Left lobe of liver (tissue), 2 donors: ENCODE measurements around the gene CPHXL. TPM values are rescaled to one million over a fixed set of nuclear protein-coding genes. Genes with fewer than 3 reads are reported as not detected.

Source experiments
- ATAC-seq: fragments of 200-7000 bp; cut with Tn5 transposase; one replicate; pipeline ENCODE4 v1.9.1; 2020; ENCODE audit warnings: mild to moderate bottlenecking, moderate library complexity
- DNase-seq: peaks from one replicate; pipeline ENCODE4 v3.0.0-alpha.2; 2020; ENCODE audit warnings: low spot score
- total RNA-seq: library from RNA; stranded (reverse); gene quantifications from one replicate; pipeline ENCODE4 v1.2.1, GENCODE V29; 2021
- donor health status: DM: no; HTN: no; CAD: no; lungs with moderate emphysema.
- donor health status: DM: no; HTN: yes; CAD: no.

The CPHXL gene
- not detected for total RNA-seq

DNA sequence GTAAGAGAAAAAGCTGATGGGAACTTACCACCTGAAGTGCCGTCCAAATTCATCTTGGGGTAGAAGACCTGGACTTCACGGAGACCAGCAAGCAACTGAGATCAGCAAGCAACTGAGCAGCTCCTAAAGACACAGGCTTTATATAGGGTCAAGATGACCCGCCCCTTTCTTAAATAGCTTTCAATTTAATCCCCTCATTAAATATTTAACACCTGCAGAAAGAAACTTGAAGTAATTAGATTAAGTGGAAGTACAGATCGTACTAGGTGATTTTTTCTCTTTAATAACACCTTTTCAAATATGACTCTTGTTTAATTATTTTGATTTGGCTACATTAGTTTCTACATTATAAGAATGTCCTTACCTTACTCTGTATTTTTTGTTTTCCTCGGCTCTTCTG is at the start of gene CPHXL:
Gene CPHXL, minus strand, starts transcription at position 101 of the 400 bp plus-strand sequence. Its CDS starts 48 bp downstream, at position 53.
- ATAC-seq (no peak), DNase-seq (no peak)

DNA sequence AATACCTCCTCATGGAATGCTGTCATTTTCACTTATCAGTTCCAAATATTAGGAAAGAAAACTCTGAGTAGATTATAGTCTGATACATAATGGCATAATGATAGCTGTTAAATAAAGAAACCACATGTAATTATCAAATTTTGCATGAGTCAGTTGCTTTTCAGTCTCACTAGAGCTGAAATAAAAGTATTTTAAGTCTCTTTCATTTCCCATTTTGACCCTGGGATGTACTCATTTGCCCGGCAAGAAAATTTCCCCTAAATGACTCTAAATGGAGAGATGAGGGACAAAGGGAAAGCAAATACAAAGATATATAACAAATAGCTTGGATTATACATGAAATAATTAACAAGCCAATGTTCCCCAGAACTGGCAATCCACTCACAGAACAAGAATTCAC is 47.9 kb upstream of the CPHXL start:
- ATAC-seq (no peak), DNase-seq (no peak)

DNA sequence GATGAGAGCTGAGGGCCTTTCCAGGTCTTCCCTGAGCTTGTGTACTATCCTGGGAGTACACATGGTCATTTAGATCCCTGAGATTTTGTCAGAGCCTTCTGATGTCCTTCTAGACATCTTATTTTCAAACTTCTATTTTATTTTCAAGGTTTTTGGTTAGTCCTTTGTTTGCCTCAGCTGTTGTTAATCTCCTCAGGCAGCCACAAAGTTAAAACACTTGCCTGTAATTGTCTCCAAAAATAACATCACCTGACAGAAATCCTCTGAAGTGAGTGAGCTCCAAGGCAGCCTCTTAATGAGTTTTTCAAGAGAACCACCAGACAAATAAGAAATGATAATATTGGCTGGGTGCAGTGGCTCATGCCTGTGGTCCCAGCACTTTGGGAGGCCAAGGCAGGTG is 43.8 kb upstream of the CPHXL start:
- no peak for ATAC-seq

DNA sequence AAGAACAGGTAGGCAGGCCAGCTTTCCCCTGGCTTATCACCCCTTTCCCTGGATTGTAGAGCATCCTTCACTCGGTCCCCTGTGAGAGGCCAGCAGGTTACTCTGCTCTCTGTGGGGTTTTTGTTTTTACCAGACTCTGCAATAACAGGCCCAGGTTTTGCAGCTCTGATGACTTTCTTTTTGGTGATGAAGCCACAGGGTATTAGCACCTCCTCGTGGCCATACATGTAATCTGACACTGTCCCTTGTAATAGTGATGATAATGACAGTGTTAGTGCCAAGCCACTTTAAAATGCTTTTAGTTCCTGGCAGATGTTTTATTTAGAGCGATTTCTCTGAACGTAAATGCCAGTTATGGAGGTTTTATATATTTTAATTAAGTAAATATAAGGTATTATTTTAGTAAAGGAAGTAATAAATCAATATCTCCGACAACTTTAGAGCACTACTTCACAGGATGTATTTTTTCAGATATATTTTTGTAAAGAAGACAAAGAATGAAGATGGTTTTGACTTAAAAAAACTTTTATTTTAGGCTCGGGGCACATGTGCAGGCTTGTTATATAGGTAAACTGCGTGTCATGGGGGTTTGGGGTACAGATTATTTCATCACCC is 38.0 kb upstream of the CPHXL start:
- peak; percentile 48 for DNase-seq
- ATAC-seq = peak; percentile 97

More for the DNA sequence above, 43.8 kb upstream of the CPHXL start:
- no peak for DNase-seq

DNA sequence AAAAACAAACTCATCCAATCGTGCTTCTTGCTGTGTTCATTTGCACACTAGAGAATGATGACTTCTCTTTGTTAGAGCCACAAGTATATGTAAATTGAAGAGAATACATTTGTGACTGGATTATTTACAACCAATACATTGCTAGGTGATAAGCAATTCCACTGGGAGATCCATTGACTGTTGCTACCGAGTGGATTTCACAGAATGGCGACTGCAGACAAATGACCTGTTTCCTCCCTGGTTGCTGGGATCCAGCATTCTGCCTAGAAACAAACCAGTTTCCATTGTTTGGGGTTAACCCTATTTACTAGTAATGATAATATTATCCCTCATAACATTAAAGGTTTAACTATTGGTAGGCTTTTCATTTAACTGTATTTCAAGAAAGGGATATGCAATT is 36.9 kb upstream of the CPHXL start:
- ATAC-seq (no peak), DNase-seq (no peak)

DNA sequence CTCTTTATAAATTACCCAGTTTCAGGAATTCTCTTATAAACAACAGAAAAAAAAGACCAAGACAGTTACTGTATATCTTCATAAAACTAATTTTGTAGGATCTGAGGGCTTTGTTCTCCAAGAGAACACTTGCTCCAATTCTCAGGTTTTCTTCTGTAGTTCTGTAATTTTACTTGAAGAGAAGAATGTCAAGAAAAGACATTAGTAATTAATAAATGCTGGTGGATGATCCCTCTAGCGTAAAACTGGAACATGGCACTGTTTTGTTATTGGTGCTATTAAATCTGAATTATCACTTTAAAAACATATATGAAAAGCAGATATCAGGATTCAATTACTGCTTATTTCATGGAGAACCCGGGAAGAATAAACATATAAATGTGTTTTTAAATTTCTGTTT is 36.5 kb upstream of the CPHXL start:
- DNase-seq = no peak
- no peak for ATAC-seq

DNA sequence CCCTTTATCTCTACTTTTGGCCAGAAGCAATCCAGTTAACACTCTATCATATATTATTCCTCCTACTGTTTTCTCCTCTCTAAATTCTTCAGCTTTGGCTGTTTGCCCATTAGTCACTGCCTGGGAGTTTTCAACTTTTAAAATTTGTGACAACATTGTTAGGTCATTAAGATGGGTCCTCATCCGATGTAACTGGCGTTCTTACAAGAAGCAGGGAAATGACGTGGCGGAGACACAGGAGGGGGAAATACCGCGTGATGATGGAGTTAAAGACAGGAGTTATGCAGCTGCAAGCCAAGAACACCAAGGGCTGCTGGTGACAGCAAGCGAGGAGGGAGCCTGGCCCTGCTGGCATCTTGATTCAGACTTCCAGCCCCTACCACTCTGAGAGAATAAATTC is 34.8 kb upstream of the CPHXL start:
- DNase-seq (no peak), ATAC-seq (no peak)

DNA sequence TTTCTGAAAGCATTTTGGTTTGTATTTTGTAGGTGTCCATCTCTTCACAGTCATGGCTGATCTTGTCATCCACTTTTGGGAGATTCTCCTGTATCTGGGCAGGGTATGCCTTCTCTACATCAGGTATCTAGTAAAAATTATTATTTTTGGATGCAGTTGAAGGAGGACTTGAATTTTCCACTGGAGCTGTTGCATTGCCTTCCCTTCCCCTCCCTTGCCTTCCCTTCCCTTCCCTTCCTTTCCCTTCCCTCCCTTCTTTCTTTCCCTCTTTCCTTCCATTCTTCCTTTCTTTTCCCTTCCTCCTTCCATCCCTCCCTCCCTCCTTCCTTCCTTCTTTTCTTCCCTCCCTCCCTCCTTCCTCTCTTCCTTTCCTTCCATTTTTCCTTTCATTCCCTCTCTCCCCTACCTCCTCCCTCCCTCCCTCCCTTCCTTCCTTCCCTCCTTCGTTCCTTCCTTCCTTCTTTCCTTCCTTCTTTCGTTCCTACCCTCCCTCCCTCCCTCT is 33.8 kb upstream of the CPHXL start:
- ATAC-seq (no peak), DNase-seq (no peak)

DNA sequence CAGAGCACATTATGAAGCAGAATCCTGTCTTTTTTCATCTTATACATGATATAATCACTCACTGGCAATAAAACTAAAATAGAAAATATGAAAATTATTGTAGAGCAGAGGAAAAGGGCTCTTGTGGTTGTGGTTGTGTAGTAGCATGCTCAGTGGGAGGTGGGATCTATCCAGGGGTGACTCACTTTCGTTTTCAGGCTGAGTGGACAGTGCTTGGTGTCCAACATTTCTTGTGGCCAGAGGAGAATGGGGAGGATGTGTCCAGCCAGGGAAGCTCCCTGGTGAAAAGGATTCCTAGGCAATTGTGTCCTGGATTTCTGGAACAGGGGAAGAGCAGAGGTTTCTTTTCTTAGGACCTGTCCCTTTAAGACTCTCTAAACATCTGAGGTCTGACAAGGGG is 31.9 kb upstream of the CPHXL start:
- DNase-seq = no peak
- no peak for ATAC-seq

DNA sequence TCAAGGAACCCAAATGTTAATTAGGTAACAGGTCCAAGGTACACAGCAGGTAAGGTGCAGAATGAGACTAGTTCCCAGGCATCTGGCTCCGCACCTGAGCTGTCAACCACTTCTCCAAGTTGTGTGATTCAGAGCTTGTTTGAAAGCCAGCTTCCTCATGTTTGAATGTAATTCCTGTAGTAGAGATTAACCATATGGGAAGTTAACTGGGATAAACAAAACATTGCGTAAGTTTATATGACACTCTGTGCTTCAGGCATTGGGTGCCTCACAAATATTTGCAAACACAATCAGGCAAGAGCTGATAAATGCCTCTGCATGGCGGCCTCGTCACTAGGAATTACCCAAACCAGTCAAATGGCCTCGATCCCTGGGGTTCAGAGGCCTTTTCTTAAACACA is 27.9 kb upstream of the CPHXL start:
- no peak for ATAC-seq

DNA sequence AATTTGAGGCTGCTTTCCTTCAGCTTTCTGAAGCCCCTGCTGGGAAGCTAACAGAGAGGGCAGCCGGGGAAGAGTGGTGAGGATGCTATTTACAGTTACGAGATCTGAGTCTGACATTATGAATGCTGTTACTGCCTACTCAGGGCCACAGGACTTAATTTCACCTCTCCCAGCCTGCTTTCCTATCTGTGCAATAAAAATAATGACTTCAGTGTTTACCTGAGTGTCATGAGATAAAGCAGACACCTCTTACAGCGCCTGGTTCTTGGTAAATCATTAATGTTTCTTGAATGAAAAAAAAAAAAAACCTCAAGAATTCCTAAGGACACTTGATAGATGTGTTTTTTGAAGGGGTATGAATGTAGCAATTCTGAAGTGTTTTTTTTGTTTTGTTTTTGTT is 24.2 kb upstream of the CPHXL start:
- DNase-seq (no peak), ATAC-seq (no peak)

More for the DNA sequence above, 27.9 kb upstream of the CPHXL start:
- no peak for DNase-seq

DNA sequence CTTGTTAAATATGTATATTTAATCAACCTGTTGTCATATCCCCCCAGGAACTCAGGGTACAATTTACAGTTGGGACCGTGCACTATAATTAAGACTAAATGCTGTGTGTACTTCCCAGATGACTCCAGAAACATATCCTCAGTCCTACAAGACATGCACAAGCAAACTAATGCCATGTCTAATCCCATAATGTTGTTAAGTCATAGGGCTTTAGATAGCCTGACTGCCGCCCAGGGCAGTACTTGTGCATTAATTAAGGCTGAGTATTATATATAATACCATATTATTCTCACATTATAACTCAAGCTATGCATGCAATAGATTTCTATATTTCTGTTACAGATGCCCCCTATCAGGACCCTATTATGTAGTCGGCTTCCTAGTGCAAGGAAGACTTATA is 20.1 kb upstream of the CPHXL start:
- ATAC-seq (no peak), DNase-seq (no peak)

DNA sequence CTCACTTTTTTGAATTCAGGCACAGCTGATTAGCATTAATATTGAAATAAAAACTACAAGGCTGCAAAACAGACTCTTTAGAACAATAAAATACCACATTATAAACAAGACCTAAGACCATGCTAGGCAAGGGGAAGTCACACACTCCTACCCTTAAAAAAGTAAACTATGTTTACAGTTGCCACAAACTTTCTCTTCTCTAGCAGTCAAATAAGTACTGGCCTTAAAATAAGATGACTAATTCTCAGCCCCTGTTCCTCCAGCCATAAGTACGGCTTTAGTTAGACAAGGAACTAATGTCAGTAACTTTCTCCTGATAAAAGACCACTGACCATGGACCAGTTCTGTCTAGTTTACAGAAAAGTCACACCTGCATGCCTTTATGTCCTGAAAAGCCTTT is 19.5 kb upstream of the CPHXL start:
- no peak for DNase-seq
- no peak for ATAC-seq

DNA sequence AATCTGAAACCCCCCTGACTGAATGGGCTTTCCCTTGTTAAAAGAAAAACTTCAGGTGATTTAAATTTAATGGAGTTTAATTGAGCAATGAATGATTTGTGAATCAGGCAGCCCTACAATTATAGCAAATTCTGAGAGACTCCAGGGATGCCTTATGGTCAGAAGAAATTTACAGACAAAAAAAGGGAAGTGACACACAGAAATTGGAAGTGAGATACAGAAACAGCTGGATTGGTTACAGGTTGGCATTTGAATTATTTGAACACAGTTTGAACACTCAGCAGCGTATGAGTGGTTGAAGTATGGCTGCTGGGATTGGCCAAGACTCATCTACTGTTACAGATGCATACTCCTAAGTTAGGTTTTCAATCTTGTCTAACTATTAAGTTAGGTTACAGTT is 19.0 kb upstream of the CPHXL start:
- ATAC-seq (no peak), DNase-seq (no peak)

DNA sequence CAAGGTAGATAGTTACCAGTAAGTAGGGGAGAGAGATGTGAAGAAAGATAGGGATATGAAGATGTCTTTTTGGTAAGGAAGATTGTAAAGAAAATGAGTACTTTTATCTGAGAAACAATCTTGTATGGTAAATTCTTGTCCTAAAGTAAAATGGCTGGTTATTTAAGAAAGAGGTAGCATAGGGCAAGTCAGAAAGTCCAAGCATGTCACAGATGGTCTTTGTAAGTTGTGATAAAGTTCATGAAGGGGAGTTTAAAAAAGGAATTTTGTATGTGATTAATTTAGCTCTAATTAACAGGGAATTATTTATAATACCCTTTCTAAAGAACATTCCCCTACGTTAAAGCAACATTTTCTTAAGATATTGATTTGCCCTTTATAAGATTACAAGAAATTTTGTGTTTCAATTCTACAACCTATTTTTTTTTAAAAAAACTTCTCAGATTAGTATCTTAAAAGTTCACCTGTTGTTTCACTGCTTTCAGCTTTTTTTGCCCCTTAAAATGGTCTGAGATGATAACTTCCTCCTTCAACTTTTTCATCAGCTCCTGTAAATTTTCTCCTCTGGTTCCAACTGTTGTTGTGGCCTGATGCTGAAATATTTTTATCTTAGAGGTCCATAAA is 16.2 kb upstream of the CPHXL start:
- no peak for ATAC-seq
- DNase-seq = no peak

DNA sequence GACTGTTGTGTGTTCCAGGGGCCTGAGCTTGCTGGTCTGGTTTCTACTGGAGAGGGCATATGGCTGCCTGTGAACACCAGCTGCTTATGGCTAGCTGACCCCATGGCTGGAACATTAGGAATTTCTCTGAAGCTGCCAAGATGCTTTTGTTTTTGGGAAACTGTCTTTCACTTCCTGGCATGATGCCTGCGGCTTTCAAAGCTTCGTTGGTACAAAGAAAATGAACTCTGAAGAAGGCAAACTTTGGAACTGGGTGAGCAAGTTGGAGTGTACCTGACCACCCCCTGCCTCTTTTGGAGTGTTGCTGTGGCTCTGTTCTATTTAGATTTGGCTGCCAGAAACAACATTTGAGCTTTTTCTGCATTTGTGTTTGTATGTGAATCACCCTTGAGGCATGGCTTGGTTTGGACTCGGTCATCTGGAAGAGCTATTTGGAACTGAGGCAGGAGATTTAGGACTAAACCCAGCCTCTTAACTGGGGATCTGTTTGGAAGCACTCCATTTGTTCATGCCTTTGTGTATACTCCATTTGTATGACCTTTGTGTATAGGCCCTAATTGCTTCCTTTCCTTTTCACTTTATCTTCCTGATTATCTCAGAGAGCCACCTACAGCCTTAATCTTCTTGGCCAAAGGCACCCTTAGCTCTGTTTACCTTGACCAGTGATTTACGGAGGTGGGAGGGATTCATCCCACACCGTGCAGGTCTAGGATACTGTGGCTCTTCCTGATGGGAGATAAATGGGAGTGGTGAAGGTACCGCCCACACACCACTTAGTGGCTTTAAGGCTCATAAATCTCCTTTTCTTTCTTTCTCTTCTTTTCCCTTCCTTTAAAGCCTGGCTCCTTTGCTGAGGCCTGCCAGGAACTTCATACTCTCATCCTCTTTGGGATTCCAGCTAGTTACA is 7.3 kb upstream of the CPHXL start:
- DNase-seq = no peak
- ATAC-seq = no peak

DNA sequence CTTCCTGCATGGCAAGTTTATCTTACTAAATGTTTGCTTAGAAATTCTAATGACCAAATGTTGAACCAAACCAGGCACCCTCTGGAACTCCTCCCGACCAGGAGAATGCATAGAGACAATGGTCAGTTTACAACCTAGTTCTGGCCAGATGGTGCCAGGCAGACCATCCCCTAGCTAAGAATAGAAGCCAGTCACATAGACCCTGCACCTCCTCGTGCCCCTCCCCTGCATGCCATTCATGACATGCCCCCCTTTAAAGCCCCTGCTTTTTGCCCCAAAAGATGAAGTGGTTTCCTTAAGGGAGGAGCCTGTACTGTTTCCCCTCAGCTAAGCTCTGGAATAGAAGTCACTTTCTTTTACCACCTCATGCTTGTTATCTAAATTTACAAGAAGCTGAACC is 6.6 kb upstream of the CPHXL start:
- ATAC-seq (no peak), DNase-seq (no peak)

DNA sequence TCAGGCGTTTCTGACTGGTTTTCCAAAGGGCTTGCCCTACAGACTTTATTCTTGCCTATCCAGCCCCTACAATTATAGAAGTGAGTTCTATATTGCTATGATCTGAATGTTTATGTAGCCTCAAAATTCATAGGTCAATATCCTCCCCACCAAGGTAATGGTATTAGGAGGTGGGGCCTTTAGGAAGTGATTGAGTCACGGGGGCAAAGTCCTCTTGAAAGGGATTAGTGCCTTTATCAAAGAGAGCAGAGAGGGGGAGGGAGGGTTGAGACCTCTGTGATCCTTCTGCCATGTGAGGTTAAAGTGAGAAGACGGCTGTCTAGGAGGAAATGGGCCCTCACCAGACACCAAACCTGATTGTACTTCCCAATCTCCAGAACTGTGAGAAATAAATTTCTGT is 931 bp upstream of the CPHXL start:
- ATAC-seq (no peak), DNase-seq (no peak)

DNA sequence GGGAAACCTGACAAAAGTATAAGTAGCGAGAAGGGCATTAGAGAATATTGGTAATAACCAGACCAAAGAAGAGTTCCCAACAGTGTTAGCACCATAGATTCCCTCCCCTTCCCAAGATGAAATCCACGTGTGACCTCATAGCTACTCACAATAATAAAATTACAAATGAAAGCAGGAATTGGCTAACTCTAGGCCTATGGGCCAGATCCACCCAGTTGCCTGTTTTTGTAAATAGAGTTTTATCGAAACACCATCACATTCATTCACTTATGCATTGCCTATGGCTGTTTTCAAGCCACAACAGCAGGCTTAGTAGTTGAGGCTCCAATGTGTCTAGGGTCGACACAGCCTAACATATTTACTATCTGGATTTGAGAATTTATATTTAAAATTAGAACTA is 7.8 kb downstream of the CPHXL start:
- DNase-seq (no peak), ATAC-seq (no peak)

DNA sequence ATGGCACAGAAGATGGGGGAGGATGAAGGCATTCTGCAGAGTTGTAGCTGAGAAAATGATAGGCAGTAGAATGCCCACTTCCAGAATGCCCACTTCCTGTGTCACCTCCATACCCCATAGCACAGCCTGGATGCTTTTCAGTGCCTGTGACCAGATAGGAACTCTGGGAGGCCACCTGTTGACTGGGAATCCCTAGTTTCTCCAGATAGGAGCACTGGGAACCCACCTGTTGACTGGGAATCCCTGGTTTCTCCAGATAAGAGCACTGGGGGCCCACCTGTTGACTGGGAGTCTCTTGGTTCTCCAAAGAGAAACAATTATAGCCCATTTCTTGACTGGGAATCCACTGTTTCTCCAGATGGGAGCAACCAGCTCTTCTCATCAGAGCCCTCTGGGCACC is 11.6 kb downstream of the CPHXL start:
- DNase-seq (no peak), ATAC-seq (no peak)

DNA sequence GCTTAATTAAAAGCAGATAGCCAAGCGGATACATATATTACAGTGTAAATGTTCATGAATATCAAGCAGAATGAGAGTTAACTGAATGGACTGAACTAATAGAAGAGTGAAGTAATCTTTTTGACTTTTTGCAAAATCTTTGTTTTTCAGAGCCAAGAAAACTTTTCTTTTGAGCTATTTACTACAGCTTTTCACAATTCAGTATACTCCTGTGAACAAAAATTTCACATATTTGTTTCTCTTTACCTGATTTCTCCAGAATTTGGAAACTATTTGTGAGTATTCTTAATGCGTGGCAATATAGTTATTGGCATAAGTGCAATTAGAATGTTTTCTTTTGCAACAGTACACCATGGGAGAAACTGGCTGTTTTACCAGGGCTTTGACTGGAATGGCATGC is 15.9 kb downstream of the CPHXL start:
- ATAC-seq (no peak), DNase-seq (no peak)

DNA sequence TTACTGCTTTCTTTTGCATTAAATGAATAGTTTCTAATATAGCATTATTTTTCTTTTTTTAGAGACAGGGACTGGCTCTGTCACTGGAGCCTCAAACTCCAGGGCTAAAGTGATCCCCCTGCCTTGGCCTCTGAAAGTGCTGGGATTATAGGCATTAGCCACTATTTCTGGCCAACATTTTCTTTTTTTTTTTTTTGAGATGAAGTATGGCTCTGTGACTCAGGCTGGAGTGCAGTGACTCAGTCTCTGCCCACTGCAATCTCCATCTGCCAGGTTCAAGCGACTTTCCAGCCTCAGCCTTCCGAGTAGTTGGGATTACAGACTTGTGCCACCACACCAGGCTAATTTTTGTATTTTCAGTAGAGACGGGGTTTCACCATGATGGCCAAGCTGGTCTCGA is 23.0 kb downstream of the CPHXL start:
- no peak for ATAC-seq
- DNase-seq = no peak
